Adrenal gland (tissue), 5 donors: ENCODE data around the gene IL20RA.

Experiments
- POLR2A ChIP-seq, 2 donors: fragments of 450-650 bp; IDR thresholded peaks; one replicate each; pipeline ENCODE4 v1.6.1; 2017; ENCODE audit warnings: antibody characterized with exemption in 2 of 2, mild to moderate bottlenecking in 2 of 2, moderate library complexity in 1 of 2
- TF ChIP-seq, protein P1 (sequence below), 6 experiments: fragments of 450-650 bp in 4 of 6; fragments of 200-600 bp in 2 of 6; sonication (generic) in 1 of 6; IDR thresholded peaks; 1 replicate in 5 of 6; 2 replicates in 1 of 6; pipeline versions ENCODE4 v1.5.1 to v1.8.0; 2016 to 2021; ENCODE audit warnings: antibody characterized with exemption in 6 of 6, mild to moderate bottlenecking in 2 of 6, moderate library complexity in 1 of 6
- donor health status: DM: no; HTN: no; CAD: no.

DNA sequence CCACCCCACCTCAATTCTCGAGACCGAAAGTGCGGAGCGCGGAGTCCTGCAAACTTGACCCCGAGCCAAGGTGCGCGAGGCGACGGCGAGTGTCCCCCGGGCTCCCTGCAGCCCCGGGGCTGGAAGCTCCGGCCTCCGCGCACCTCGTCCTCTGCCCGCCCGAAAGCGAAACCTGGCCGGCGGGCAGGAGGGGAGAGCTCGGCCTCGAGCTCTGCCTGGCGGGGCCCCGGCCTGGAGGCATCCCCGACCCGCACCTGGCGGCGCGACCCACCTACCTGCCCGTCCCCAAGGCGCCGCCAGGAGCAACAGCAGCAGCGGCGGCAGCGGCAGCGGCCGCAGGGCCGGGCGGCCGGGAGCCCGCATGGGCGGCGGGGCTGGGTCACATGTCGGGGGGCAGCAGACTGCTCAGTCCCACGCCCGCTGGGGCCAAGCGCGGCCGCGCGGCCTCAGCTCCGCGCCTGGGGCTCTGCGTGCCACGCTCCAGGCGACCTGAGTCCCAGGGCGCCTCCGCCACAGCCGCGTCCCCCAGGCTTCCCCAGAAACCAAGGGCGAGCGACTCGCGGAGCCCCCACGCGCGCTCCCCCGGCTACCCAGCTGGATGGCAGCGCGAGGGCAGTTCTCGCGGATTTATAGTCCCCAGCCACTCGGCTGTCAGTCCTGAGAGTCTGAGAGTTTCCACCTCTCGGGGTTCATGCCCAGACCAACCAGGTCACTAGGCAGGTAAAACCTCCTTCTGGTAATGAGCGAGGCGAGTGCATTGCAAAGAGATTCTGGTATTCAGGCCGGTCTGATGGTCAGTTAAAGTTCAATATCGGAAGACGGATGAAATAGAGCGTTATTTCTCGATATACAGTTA, at the start of gene IL20RA:
- peak; percentile 23 to 41 for TF ChIP-seq POLR2A (IDR thresholded peaks at IDR 0.05)
- TF ChIP-seq, protein P1, sequence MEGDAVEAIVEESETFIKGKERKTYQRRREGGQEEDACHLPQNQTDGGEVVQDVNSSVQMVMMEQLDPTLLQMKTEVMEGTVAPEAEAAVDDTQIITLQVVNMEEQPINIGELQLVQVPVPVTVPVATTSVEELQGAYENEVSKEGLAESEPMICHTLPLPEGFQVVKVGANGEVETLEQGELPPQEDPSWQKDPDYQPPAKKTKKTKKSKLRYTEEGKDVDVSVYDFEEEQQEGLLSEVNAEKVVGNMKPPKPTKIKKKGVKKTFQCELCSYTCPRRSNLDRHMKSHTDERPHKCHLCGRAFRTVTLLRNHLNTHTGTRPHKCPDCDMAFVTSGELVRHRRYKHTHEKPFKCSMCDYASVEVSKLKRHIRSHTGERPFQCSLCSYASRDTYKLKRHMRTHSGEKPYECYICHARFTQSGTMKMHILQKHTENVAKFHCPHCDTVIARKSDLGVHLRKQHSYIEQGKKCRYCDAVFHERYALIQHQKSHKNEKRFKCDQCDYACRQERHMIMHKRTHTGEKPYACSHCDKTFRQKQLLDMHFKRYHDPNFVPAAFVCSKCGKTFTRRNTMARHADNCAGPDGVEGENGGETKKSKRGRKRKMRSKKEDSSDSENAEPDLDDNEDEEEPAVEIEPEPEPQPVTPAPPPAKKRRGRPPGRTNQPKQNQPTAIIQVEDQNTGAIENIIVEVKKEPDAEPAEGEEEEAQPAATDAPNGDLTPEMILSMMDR (IDR thresholded peaks at IDR 0.05) = peak in 2 of 6 experiments; percentile 5 to 32
